Measurements from ENCODE around the gene DPYSL5. TPM values are rescaled to one million over a fixed set of nuclear protein-coding genes. Genes with fewer than 3 reads are reported as not detected.

DPYSL5 gene
- total RNA-seq, 1 donor from 2014 or later = under 0.01 TPM

DNA sequence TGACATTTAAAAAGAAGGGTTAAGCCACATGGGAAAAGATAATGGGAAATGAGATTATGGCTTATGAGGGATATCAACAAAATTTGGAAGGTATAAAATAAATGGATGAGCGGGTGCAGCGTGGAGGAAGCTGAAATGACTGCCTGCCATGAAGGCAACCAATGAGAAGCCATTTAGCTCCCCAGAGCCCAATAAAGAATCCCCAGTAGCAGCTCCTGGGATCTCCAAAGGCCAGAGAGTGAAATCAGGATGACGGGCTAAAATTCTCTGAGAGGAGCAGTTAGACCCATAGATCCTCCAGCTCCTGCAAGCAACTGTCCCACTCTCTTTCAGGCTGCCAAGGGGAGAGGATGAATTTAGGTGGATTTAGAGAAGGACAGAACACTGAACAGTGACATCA is 109.6 kb downstream of the DPYSL5 start:
- DNase-seq (ENCODE audit: low read depth in 2 of 2) = no peak

DNA sequence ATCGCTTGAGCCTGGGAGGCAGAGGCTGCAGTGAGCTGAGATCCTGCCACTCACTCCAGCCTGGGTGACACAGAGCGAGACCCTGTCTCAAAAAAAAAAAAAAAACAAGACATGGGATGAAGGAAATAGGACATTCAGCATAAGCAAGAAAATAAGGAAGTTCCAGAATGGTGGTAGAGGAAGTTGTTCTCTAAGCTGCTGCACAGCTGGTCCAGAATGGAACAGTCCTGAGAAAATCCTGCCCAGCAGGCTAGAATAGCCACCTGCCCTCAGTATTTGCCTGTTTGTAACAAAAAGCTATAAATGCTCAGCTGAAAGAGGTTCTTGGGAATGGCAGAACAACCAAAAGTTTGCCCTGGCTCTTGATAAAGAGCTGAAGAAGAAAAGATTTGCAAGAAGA is 111.4 kb downstream of the DPYSL5 start:
- no peak for DNase-seq (ENCODE audit: low read depth in 2 of 2)

DNA sequence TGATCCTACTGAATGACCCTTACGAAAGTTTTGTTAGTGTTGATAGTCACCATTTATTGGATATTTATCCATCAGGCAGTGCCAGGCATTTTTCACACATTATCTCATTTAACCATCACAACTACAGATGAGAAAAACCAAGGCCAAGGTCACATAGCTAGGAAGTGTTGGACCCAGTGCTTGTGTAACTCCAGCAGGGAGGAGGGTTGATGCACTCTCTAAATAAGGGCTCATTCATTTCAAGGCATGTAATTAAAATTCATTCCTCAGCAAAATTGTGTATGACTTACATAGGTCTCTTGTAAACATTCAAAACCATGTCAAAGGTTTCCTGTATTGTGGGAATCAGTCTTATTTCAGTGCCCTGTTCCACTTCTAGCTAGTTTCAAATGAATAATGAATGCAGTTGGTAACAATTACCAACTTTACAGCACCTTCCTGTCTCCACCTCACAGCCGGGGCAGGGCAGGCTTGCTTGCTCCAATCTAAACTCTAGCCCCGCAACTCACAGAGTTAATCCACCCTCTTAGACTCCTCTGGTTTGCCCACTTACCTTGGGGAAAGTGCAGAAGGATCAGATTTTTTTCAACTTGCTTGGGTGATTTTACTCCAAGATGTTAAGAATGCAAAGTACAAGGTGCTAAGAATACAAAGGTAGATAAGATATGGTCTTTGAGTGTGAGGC is 116.7 kb downstream of the DPYSL5 start:
- no peak for DNase-seq (ENCODE audit: low read depth in 2 of 2)

GRCh38 chr2:26968001-26968400 is 120.1 kb downstream of the DPYSL5 start:
- no peak for DNase-seq (ENCODE audit: low read depth in 2 of 2)

GRCh38 chr2:26969077-26969844 is 121.3 kb downstream of the DPYSL5 start:
- DNase-seq (ENCODE audit: low read depth in 2 of 2) = no peak

DNA sequence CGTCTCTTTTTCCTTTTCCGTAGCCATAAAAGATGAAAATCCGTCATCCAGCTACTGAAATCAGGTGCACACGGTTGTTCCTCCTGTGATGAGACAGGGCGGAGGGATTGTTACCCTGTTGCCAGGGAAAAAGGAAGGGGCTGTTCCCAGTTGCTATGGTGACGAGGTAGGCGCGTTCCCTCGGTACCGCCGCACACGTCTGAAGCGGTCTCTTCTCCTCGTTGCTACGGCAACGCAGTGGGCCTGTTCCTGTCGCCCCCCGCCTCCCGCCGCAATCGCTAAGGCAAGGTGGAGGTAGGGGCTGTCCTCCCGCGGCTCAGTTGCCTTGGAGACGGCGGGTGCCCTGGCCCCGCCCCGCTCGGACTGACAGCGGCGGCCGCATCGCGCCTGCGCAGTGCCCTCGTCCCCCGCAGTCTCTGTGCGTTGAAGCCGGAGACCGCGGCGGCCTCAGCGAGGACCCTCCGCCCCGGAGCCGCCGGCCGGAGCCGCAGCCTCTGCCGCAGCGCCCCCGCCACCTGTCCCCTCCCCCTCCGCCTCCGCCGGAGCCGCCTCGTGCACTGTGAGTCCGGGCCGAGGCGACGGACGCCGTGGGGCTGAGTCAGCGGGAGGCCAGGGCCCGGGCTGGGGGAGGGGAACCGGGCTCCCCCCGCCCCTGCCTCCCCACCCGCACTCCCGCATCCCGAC is 122.5 kb downstream of the DPYSL5 start, which contains the start of gene MAPRE3:
TSS of gene MAPRE3 (plus strand) at position 394 of the 684 bp plus-strand sequence. CDS start 51,582 bp downstream, outside the sequence.
- DNase-seq (ENCODE audit: low read depth in 2 of 2) = peak; percentile 76 to 85

GRCh38 chr2:26970928-26971627 is 123.1 kb downstream of the DPYSL5 start:
- no peak for DNase-seq (ENCODE audit: low read depth in 2 of 2)

DNA sequence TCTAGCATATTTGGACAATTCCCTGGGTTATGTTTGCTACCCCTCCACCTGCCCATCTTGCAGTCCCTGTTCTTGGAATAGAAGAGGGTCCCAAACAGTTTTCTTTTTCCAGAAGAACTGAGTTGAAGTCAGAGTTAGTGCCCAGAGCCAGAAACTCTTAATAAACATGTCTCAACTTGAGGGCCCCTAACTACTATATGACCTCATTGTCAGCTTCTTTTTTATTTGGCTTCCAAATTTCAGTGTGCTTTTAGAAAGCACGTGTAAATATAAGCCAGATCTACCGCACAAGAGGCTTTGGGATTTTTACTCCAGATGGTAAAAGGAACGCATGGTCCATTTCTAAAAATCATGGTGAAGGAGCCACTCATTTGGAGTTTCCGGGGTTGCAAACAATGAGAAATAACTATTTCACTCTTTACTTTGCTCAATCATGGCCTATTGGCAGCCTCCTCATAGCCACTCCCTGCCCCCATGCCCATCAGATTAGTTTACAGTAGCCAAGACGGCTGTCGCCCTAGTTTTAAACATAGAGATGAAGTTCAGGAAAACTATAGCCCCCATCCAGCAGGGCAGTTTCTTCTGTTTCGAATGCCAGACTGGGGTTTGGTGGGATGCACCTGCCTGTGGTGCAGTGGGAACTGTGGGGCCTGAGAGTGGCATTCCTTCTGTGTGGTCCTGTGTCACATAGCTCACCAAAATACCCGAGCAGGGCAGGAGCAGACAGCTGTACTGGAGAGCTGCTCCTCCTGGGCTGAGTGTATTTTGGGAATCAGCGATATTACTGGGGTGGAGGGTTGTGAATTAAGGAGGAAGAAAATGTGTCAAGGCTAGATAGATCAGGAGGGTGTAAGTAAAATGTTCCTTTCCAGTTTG is 124.2 kb downstream of the DPYSL5 start:
- DNase-seq (ENCODE audit: low read depth in 2 of 2) = no peak

GRCh38 chr2:26974352-26974751 is 126.4 kb downstream of the DPYSL5 start:
- no peak for DNase-seq (ENCODE audit: low read depth in 2 of 2)

DNA sequence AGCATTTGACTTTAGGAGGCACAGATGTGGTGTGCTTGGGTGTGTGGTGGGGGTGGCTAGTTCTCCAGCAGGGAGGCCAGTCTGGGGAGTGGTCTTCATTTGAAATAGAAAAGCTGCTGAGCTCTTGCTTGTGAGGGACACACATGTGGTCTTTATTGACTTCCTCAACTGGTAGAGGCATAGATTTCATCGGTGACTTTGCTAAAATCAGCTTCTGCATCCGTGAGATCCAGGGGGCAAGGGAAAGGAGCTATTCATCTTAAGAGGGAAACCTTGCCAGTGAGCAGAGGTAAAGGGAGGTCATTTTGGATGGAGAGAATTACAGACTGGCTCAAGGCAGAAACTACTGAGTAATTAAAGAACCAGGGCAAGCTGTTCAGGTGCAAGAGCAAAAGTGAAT is 127.2 kb downstream of the DPYSL5 start:
- DNase-seq (ENCODE audit: low read depth in 2 of 2) = no peak

GRCh38 chr2:26975656-26976055 is 127.7 kb downstream of the DPYSL5 start:
- DNase-seq (ENCODE audit: low read depth in 2 of 2) = no peak

GRCh38 chr2:26976237-26976636 is 128.3 kb downstream of the DPYSL5 start:
- no peak for DNase-seq (ENCODE audit: low read depth in 2 of 2)

- DNase-seq (ENCODE audit: low read depth in 2 of 2) = no peak
Observed at GRCh38 chr2:26977012-26977411, 129.1 kb downstream of the DPYSL5 start.

GRCh38 chr2:26978061-26978596 is 130.2 kb downstream of the DPYSL5 start:
- DNase-seq (ENCODE audit: low read depth in 2 of 2) = peak; percentile 65 to 69

DNA sequence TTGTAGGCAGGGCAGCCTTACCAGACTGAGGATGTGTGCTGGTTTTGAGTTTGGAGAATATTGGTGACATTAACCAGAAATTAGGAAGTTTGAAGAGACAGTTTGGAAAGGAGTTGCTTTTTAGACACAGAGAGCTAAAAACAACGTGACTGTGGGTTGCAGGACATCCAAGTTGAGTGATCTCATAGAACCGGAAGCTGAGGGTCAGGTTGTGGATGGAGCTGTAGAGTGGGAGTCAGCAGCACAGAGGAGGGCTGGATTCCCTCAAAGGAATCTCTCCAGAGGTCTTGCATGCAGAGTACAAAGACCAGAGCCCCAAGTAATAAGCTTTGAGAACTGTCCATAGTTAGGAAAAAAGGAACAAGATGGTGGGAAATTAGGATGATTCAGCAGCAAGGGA is 131.8 kb downstream of the DPYSL5 start:
- DNase-seq (ENCODE audit: low read depth in 2 of 2) = peak in 1 of 2 donors; percentile 7

DNA sequence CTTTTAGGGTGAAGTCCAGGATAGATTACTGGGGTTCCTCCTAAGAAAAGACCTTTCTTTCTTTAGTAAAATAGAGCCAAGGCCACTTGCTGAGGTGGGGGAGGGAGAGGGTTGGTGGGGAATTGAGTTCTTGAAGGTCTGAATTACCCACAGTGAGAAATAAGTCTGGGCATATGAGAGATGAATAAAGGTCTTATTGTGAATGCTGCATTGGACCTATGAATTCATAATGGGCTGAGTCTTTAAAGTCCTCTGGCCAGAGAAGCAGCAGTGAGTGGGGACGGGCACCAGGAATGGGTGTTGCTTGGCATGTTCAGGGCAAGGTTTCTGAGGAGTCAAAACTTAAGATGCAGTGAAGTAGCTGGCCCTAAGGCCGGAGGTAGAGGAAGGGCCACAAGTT is 133.0 kb downstream of the DPYSL5 start:
- no peak for DNase-seq (ENCODE audit: low read depth in 2 of 2)

- peak; percentile 80 to 81 for DNase-seq (ENCODE audit: low read depth in 2 of 2)
Observed at GRCh38 chr2:26982102-26982742, 134.3 kb downstream of the DPYSL5 start.

- DNase-seq (ENCODE audit: low read depth in 2 of 2) = no peak
Observed at GRCh38 chr2:26983746-26984145, 135.8 kb downstream of the DPYSL5 start.

DNA sequence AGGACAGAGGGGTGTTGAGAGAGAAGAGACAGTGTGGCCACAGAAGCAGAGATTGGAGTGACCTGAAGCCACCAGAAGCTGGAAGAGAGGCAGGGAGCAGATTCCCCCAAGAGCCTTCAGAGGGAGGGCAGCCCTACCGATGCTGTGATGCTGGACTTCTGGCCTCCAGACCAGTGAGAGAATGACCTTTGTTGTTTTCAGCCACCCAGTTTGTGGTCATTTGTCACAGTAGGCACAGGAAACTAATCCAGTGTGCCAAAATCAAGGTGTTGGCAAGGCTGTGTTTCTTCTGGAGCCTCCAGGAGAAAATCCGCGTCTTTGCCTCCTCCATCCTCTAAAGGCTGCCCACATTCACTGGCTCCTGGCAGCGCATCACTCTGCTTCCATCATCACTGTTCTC is 137.9 kb downstream of the DPYSL5 start:
- no peak for DNase-seq (ENCODE audit: low read depth in 2 of 2)

GRCh38 chr2:26986576-26986975 is 138.6 kb downstream of the DPYSL5 start:
- no peak for DNase-seq (ENCODE audit: low read depth in 2 of 2)

Measured in dermis microvascular lymphatic vessel endothelial cell (primary cell).